Astrocyte (in vitro differentiated cells and primary cell): Measurements from ENCODE around the gene ABHD10. TPM values are rescaled to one million over a fixed set of nuclear protein-coding genes. Genes with fewer than 3 reads are reported as not detected.

Source experiments
- DNase-seq: peaks from one replicate; pipeline ENCODE4 v3.0.0-alpha.2; 2010; ENCODE audit warnings: low read depth
- FAIRE-seq: peaks from 2 replicates; lab custom pipeline; 2011; peaks lifted over from hg19 to GRCh38; lab: Jason Lieb, UNC
- H2AFZ ChIP-seq: 2 replicates; pipeline ENCODE4 v1.6.0; 2012; ENCODE audit warnings: low read depth, low read length, inconsistent platforms
- H3K27ac ChIP-seq: 2 replicates; pipeline ENCODE4 v1.5.1; 2011; ENCODE audit warnings: low read depth, low read length, inconsistent platforms
- H3K27me3 ChIP-seq: 2 replicates; pipeline ENCODE4 v1.6.0; 2011; ENCODE audit warnings: low read length, inconsistent platforms; ENCODE audit not compliant: insufficient read depth
- H3K36me3 ChIP-seq: 2 replicates; pipeline ENCODE4 v1.5.1; 2011; ENCODE audit warnings: low read length, inconsistent platforms; ENCODE audit not compliant: insufficient read depth
- H3K4me1 ChIP-seq: 2 replicates; pipeline ENCODE4 v1.5.1; 2011; ENCODE audit warnings: low read length, inconsistent platforms; ENCODE audit not compliant: insufficient read depth
- H3K4me2 ChIP-seq: 2 replicates; pipeline ENCODE4 v1.6.0; 2012; ENCODE audit warnings: low read length, inconsistent platforms
- H3K4me3 ChIP-seq: 2 replicates; pipeline ENCODE4 v1.5.1; 2011; ENCODE audit warnings: low read depth, mild to moderate bottlenecking, low read length, inconsistent platforms; ENCODE audit not compliant: insufficient read depth
- H3K79me2 ChIP-seq: 2 replicates; pipeline ENCODE4 v1.6.0; 2012; ENCODE audit warnings: mild to moderate bottlenecking, low read length, inconsistent platforms; ENCODE audit not compliant: insufficient read depth
- H3K9ac ChIP-seq: 2 replicates; pipeline ENCODE4 v1.6.0; 2012; ENCODE audit warnings: mild to moderate bottlenecking, low read length, inconsistent platforms
- H3K9me3 ChIP-seq: 2 replicates; pipeline ENCODE4 v1.5.1; 2012; ENCODE audit warnings: low read depth, mild to moderate bottlenecking, low read length, inconsistent platforms; ENCODE audit not compliant: insufficient read depth
- H4K20me1 ChIP-seq: 2 replicates; pipeline ENCODE4 v1.6.0; 2012; ENCODE audit warnings: low read length, inconsistent platforms; ENCODE audit not compliant: insufficient read depth
- H3K27ac Mint-ChIP-seq: one replicate; pipeline ENCODE4 v1.8.0; 2021; ENCODE audit warnings: mild to moderate bottlenecking, mixed read lengths; ENCODE audit not compliant: unreplicated experiment
- H3K27me3 Mint-ChIP-seq: one replicate; pipeline ENCODE4 v1.8.0; 2021; ENCODE audit warnings: low read depth, mixed read lengths; ENCODE audit not compliant: unreplicated experiment
- H3K36me3 Mint-ChIP-seq: one replicate; pipeline ENCODE4 v1.8.0; 2021; ENCODE audit warnings: low read depth, mixed read lengths; ENCODE audit not compliant: unreplicated experiment
- H3K4me1 Mint-ChIP-seq: one replicate; pipeline ENCODE4 v1.8.0; 2021; ENCODE audit warnings: low read depth, mixed read lengths; ENCODE audit not compliant: unreplicated experiment
- H3K4me3 Mint-ChIP-seq: one replicate; pipeline ENCODE4 v1.8.0; 2021; ENCODE audit warnings: mild to moderate bottlenecking, moderate library complexity, mixed read lengths; ENCODE audit not compliant: unreplicated experiment
- H3K9me3 Mint-ChIP-seq: one replicate; pipeline ENCODE4 v1.8.0; 2021; ENCODE audit warnings: mild to moderate bottlenecking, mixed read lengths; ENCODE audit not compliant: unreplicated experiment
- CTCF ChIP-seq: IDR thresholded peaks from 2 replicates; pipeline ENCODE4 v1.5.1; 2011; ENCODE audit warnings: low read depth, mild to moderate bottlenecking, inconsistent platforms, low read length, moderate library complexity; ENCODE audit not compliant: insufficient read depth
- EZH2 ChIP-seq: IDR thresholded peaks from 2 replicates; pipeline ENCODE4 v1.6.1; 2012; ENCODE audit warnings: mild to moderate bottlenecking, low read length, inconsistent platforms; ENCODE audit not compliant: insufficient read depth
- total RNA-seq: library from RNA; stranded (reverse); gene quantifications from 2 replicates; pipeline ENCODE4 v1.2.1, GENCODE V29; 2021

Gene ABHD10
- total RNA-seq, 1 donor from 2014 or later = 26.6 TPM

- no peak overlapping the region for H3K27ac Mint-ChIP-seq
- H3K9me3 Mint-ChIP-seq = no peaks in the 10 kb centered on the region
- Histone ChIP-seq H3K4me3 (peak overlapping the region; percentile 88), H3K79me2 (peaks cover 32% of the 10 kb centered on the region), H3K4me2 (peak overlapping the region; percentile 99), H3K27me3 (no peaks in the 10 kb centered on the region), H3K9me3 (no peaks in the 10 kb centered on the region), H3K27ac (peak overlapping the region; percentile 52), H2AFZ (peak overlapping the region; percentile 53), H3K9ac (peak overlapping the region; percentile 82), H3K4me1 (peaks cover 46% of the 10 kb centered on the region), H3K36me3 (peaks cover 4% of the 10 kb centered on the region), H4K20me1 (no peaks in the 10 kb centered on the region)
- TF ChIP-seq EZH2 (no peak), CTCF (no peak)
- DNase-seq = no peak
- FAIRE-seq = no peak
- H3K36me3 Mint-ChIP-seq = no peaks in the 10 kb centered on the region
- peaks cover 54% of the 10 kb centered on the region for H3K4me1 Mint-ChIP-seq
- no peaks in the 10 kb centered on the region for H3K27me3 Mint-ChIP-seq
- peak overlapping the region; percentile 88 for H3K4me3 Mint-ChIP-seq
Measured at GRCh38 chr3:112000367-112000771, 21.5 kb downstream of the ABHD10 start.

- Histone ChIP-seq H3K27ac (peak overlapping the region; percentile 52), H3K4me2 (peak overlapping the region; percentile 99), H3K9ac (peak overlapping the region; percentile 82), H3K4me3 (peak overlapping the region; percentile 88), H3K27me3 (no peaks in the 10 kb centered on the region), H3K9me3 (no peaks in the 10 kb centered on the region), H3K4me1 (peaks cover 47% of the 10 kb centered on the region), H3K79me2 (peaks cover 32% of the 10 kb centered on the region), H2AFZ (peak overlapping the region; percentile 53), H3K36me3 (peaks cover 4% of the 10 kb centered on the region), H4K20me1 (no peaks in the 10 kb centered on the region)
- DNase-seq (no peak), FAIRE-seq (no peak)
- H3K27me3 Mint-ChIP-seq = no peaks in the 10 kb centered on the region
- no peaks in the 10 kb centered on the region for H3K9me3 Mint-ChIP-seq
- TF ChIP-seq EZH2 (no peak), CTCF (no peak)
- H3K36me3 Mint-ChIP-seq = no peaks in the 10 kb centered on the region
- peak overlapping the region; percentile 41 for H3K27ac Mint-ChIP-seq
- H3K4me1 Mint-ChIP-seq = peaks cover 54% of the 10 kb centered on the region
- H3K4me3 Mint-ChIP-seq = no peak overlapping the region
Measured at GRCh38 chr3:112000966-112001365, 22.1 kb downstream of the ABHD10 start.

- H3K4me3 ChIP-seq = peak overlapping the region; percentile 88
Measured at GRCh38 chr3:112001526-112001925, 22.7 kb downstream of the ABHD10 start.

More at GRCh38 chr3:112001526-112001925, 22.7 kb downstream of the ABHD10 start:
- no peak overlapping the region for H3K4me3 Mint-ChIP-seq
- no peaks in the 10 kb centered on the region for H3K27me3 ChIP-seq
- H3K4me1 Mint-ChIP-seq = peaks cover 54% of the 10 kb centered on the region
- TF ChIP-seq CTCF (no peak), EZH2 (no peak)
- no peaks in the 10 kb centered on the region for H3K36me3 Mint-ChIP-seq
- H3K27ac Mint-ChIP-seq = no peak overlapping the region
- H3K4me2 ChIP-seq = peak overlapping the region; percentile 99
- no peak for DNase-seq
- H2AFZ ChIP-seq = no peak overlapping the region
- no peaks in the 10 kb centered on the region for H3K27me3 Mint-ChIP-seq
- H3K4me1 ChIP-seq = peaks cover 47% of the 10 kb centered on the region
- H3K9me3 ChIP-seq = no peaks in the 10 kb centered on the region
- peaks cover 32% of the 10 kb centered on the region for H3K79me2 ChIP-seq
- H3K36me3 ChIP-seq = peaks cover 4% of the 10 kb centered on the region
- H3K27ac ChIP-seq = no peak overlapping the region
- no peak overlapping the region for H3K9ac ChIP-seq
- no peaks in the 10 kb centered on the region for H3K9me3 Mint-ChIP-seq
- FAIRE-seq = no peak
- no peaks in the 10 kb centered on the region for H4K20me1 ChIP-seq
